HL-60 (cell line): ENCODE measurements around the gene SNAI3.

Experiments
- CTCF ChIP-seq: IDR thresholded peaks from one replicate; pipeline ENCODE4 v1.5.1; 2011; ENCODE audit warnings: low read length, control low read depth, inconsistent platforms; ENCODE audit not compliant: insufficient read depth
- POLR2AphosphoS5 ChIP-seq: IDR thresholded peaks from 2 replicates; pipeline ENCODE4 v1.6.1; 2012; ENCODE audit warnings: low read depth
- REST ChIP-seq: IDR thresholded peaks from 2 replicates; pipeline ENCODE4 v1.6.1; 2012; ENCODE audit warnings: low read depth; ENCODE audit not compliant: insufficient replicate concordance

- TF ChIP-seq CTCF = no peak
- no peak for TF ChIP-seq POLR2AphosphoS5
- no peak for TF ChIP-seq REST
Observed at GRCh38 chr16:88686062-88686438, 257 bp downstream of the SNAI3 start.
